Peyer's patch (tissue), 4 donors: ENCODE results near the gene LZTR1. TPM values are rescaled to one million over a fixed set of nuclear protein-coding genes. Genes with fewer than 3 reads are reported as not detected.
"Not testable (repeated sequence)": the region's sequence is repeated elsewhere in the genome, so short reads cannot be mapped to it uniquely, and the experiment has no call there.

Experiments used
- DNase-seq, 3 donors: peaks; one replicate each; pipeline ENCODE4 v3.0.0-alpha.2; 2017 to 2019
- H3K27ac ChIP-seq, 4 donors: fragments of 200-600 bp; sonication (generic); one replicate each; pipeline ENCODE4 v1.5.1; 2016 to 2019
- H3K27me3 ChIP-seq, 2 donors: fragments of 200-600 bp; sonication (generic); one replicate each; pipeline ENCODE4 v1.5.1; 2019
- H3K36me3 ChIP-seq, 3 donors: fragments of 200-600 bp; sonication (generic); one replicate each; pipeline ENCODE4 v1.5.1; 2016 to 2019
- H3K4me1 ChIP-seq, 4 donors: fragments of 200-600 bp; sonication (generic); one replicate each; pipeline ENCODE4 v1.5.1; 2016 to 2019
- H3K4me3 ChIP-seq, 4 donors: fragments of 200-600 bp; sonication (generic); 1 replicate in 3 of 4; 2 replicates in 1 of 4; pipeline ENCODE4 v1.5.1; 2016 to 2019; ENCODE audit warnings: mild to moderate bottlenecking in 1 of 4
- H3K9me3 ChIP-seq, 4 donors: fragments of 200-600 bp; sonication (generic); one replicate each; pipeline ENCODE4 v1.5.1; 2016 to 2019; ENCODE audit warnings: mild to moderate bottlenecking in 1 of 4
- CTCF ChIP-seq, 6 experiments: fragments of 450-650 bp in 4 of 6; fragments of 200-600 bp in 2 of 6; sonication (generic) in 1 of 6; IDR thresholded peaks; one replicate each; pipeline ENCODE4 v1.5.1; 2017 to 2019; ENCODE audit warnings: antibody characterized with exemption in 6 of 6, mild to moderate bottlenecking in 3 of 6, moderate library complexity in 1 of 6
- POLR2A ChIP-seq, 2 donors: fragments of 450-650 bp; IDR thresholded peaks; one replicate each; pipeline ENCODE4 v1.5.1; 2017; ENCODE audit warnings: antibody characterized with exemption in 2 of 2, mild to moderate bottlenecking in 2 of 2, moderate library complexity in 2 of 2
- total RNA-seq, 4 donors: library from RNA; depleted of rRNA; stranded (reverse); fragments of >200 nt; gene quantifications; one replicate each; pipeline ENCODE4 v1.1.0, GENCODE V29; 2016

The LZTR1 gene
- total RNA-seq, 4 donors from 2014 or later: 65.5 to 144 (median 88.5) TPM

DNA sequence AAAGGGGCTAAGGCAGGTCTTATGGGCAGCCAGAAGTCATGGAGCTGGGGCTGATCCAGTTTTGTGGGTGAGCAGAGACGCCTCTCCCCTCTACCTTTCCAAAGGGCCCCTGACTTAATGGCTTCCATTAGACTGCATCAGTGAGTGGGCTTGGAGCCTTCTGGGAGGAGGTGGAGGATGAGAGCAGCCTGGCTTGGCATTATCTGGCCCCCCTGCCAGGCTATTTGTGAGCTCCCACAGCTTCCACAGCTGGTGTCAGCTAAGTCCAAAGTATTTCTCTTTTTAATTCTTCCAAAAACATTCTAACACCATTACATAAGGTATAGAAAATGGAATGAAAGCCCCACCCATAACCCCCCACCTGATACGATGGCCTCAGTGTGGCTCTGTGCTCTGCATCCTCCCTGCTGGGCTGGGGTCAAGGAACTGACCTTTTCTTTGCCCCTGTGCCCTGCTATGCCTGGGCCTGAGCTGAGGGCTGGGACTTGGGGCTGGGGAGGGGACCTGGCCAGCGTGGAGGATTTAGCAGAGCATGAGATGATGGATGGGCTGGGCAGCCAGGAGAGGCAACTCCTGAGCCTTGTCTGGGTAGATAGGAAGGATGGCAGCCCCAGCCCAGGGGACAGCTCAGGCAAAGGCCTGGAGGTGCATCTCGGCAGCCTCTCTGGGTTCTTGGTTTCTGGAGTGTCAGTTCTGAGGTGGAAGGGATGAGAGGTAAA lies 11.0 kb upstream of the LZTR1 start:
- DNase-seq: no peak
- no peak overlapping the region for H3K4me3 ChIP-seq
- no peaks in the 10 kb centered on the region for H3K36me3 ChIP-seq
- H3K9me3 ChIP-seq: no peaks in the 10 kb centered on the region
- TF ChIP-seq CTCF (IDR thresholded peaks at IDR 0.05): no peak
- peaks cover 0 to 5% (median 0%) of the 10 kb centered on the region in 4 donors for H3K4me1 ChIP-seq
- H3K27ac ChIP-seq: no peak overlapping the region
- no peaks in the 10 kb centered on the region for H3K27me3 ChIP-seq

DNA sequence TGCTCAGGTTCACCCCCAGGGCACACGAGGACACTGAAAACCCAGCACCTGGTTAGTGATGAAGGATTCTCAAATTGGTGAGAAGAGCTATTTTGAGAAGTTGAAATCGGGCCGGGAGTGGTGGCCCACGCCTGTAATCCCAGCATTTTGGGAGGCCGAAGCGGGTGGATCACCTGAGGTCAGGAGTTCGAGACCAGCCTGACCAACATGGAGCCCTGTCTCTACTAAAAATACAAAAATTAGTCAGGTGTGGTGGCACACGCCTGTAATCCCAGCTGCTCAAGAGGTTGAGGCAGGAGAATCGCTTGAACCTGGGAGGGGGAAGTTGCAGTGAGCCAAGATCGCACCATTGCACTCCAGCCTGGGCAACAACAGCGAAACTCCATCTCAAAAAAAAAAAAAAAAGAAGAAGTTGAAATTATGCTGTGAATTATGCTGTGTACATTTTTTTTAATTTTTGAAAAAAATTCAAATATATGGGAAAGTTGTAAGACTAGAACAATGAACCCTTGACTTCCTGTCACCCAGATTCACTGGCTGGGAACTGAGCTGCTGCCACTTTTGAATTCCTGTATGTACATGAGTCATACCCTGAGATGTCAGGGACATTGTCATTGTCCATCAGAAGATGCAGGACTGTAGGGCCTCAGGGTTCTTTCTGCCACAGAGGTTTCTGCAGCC lies 9.9 kb upstream of the LZTR1 start:
- not testable (repeated sequence) for H3K9me3 ChIP-seq, H3K36me3 ChIP-seq, H3K27ac ChIP-seq, H3K4me3 ChIP-seq, H3K4me1 ChIP-seq, H3K27me3 ChIP-seq, DNase-seq

DNA sequence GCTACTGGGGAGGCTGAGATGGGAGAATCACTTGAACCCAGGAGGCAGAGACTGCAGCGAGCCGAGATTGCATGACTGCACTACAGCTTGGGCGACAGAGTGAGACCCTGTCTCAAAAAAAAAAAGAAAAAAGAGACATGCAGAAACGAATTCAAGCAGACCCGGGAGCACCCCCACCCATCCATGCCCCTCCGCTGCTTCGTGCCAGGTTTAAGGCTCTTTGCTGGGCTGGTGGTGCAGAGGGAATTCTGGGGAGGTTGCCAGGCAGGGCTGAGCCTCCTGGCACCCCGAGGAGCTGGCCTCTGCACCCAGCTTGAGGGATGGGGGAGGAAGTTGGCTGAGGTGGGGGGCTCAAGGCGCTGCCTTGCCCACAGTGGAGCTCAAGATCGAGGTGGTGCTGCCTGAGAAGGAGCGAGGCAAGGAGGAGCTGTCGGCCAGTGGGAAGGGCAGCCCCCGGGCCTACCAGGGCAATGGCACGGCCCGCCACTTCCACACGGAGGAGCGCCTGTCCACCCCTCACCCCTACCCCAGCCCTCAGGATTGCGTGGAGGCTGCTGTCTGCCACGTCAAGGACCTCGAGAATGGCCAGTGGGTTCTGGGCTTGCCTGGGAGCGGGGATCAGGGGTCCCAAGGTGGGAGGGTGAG lies 9.0 kb upstream of the LZTR1 start:
- no peaks in the 10 kb centered on the region for H3K9me3 ChIP-seq

GRCh38 chr22:20973634-20974286 lies 8.3 kb upstream of the LZTR1 start:
- Histone ChIP-seq H3K36me3 (no peaks in the 10 kb centered on the region), H3K27ac (no peak overlapping the region), H3K9me3 (no peaks in the 10 kb centered on the region), H3K4me1 (no peaks in the 10 kb centered on the region), H3K27me3 (no peaks in the 10 kb centered on the region), H3K4me3 (no peak overlapping the region)
- no peak for TF ChIP-seq CTCF (IDR thresholded peaks at IDR 0.05)
- no peak for TF ChIP-seq POLR2A (IDR thresholded peaks at IDR 0.05)
- DNase-seq: no peak

More for the DNA sequence above, 9.0 kb upstream of the LZTR1 start:
- H3K4me3 ChIP-seq: no peak overlapping the region
- H3K36me3 ChIP-seq: no peaks in the 10 kb centered on the region
- H3K27ac ChIP-seq: no peak overlapping the region
- no peak for DNase-seq
- H3K4me1 ChIP-seq: peaks cover 0 to 4% (median 0%) of the 10 kb centered on the region in 4 donors
- H3K27me3 ChIP-seq: no peaks in the 10 kb centered on the region
- no peak for TF ChIP-seq POLR2A (IDR thresholded peaks at IDR 0.05)
- TF ChIP-seq CTCF (IDR thresholded peaks at IDR 0.05): no peak

- peaks cover 0 to 2% (median under 1%) of the 10 kb centered on the region in 4 donors for H3K4me1 ChIP-seq
- H3K27me3 ChIP-seq: no peaks in the 10 kb centered on the region
- no peak overlapping the region for H3K4me3 ChIP-seq
- H3K27ac ChIP-seq: no peak overlapping the region
- no peaks in the 10 kb centered on the region for H3K9me3 ChIP-seq
- H3K36me3 ChIP-seq: no peaks in the 10 kb centered on the region
- TF ChIP-seq POLR2A (IDR thresholded peaks at IDR 0.05) (no peak), CTCF (IDR thresholded peaks at IDR 0.05) (no peak)
- DNase-seq: no peak
Observed at GRCh38 chr22:20974336-20974955, 7.7 kb upstream of the LZTR1 start.
